IMR-90 (cell line): ENCODE results near the gene ZFTA. TPM values are rescaled to one million over a fixed set of nuclear protein-coding genes. Genes with fewer than 3 reads are reported as not detected.

Source experiments
- ATAC-seq: fragments of 200-7000 bp; cut with Tn5 transposase; 2 replicates; pipeline ENCODE4 v1.9.1; 2020; ENCODE audit warnings: low read depth, mild to moderate bottlenecking, moderate library complexity
- BruUV-seq: library from RNA; stranded (reverse); fragments of 400-500 nt; replicated peaks from 2 replicates; lab custom pipeline; 2021; lab: Mats Ljungman, UMichigan
- CTCF ChIA-PET: fragments of 300-600 bp; formaldehyde crosslinking; extraction: SDS; loops from one replicate; lab custom pipeline; 2021; ENCODE audit warnings: antibody characterized with exemption; lab: Yijun Ruan, JAX
- POLR2A ChIA-PET: fragments of 300-600 bp; sonication (Branson Sonifier 250); formaldehyde crosslinking; loops from one replicate; lab custom pipeline; 2022; ENCODE audit warnings: antibody characterized with exemption; ENCODE audit not compliant: unreplicated experiment; lab: Charles Lee
- DNase-seq: peaks from one replicate; pipeline ENCODE4 v3.0.0; 2013
- H2AFZ ChIP-seq: replicated peaks from 2 replicates; pipeline ENCODE3; 2013; ENCODE audit warnings: low read length, mild to moderate bottlenecking; ENCODE audit not compliant: poor library complexity
- H2AK5ac ChIP-seq: 2 replicates; pipeline ENCODE4 v1.6.1; 2013; ENCODE audit warnings: low read depth, low read length, inconsistent platforms
- H2AK9ac ChIP-seq: replicated peaks from 2 replicates; pipeline ENCODE3; 2013; ENCODE audit warnings: mild to moderate bottlenecking, low read depth, low read length, moderate library complexity; ENCODE audit not compliant: poor library complexity
- H2BK120ac ChIP-seq: 2 replicates; pipeline ENCODE4 v1.6.1; 2013; ENCODE audit warnings: low read depth, low read length, inconsistent platforms
- H2BK15ac ChIP-seq: 3 replicates; pipeline ENCODE4 v1.6.1; 2013; ENCODE audit warnings: low read depth, low read length, inconsistent platforms
- H2BK20ac ChIP-seq: 2 replicates; pipeline ENCODE4 v1.6.1; 2013; ENCODE audit warnings: low read depth, mild to moderate bottlenecking, inconsistent platforms, low read length, moderate library complexity
- H2BK5ac ChIP-seq: 2 replicates; pipeline ENCODE4 v1.6.1; 2013; ENCODE audit warnings: mild to moderate bottlenecking, low read depth, low read length, inconsistent platforms; ENCODE audit not compliant: poor library complexity, severe bottlenecking
- H3K14ac ChIP-seq: replicated peaks from 2 replicates; pipeline ENCODE4 v1.6.1; 2013; ENCODE audit warnings: low read depth, low read length, inconsistent platforms
- H3K18ac ChIP-seq: 2 replicates; pipeline ENCODE4 v1.6.1; 2013; ENCODE audit warnings: low read depth, low read length, control low read depth
- H3K23ac ChIP-seq: 2 replicates; pipeline ENCODE4 v1.6.1; 2013; ENCODE audit warnings: low read depth, low read length, inconsistent platforms
- H3K27ac ChIP-seq: 2 replicates; pipeline ENCODE4 v1.5.1; 2013; ENCODE audit warnings: mild to moderate bottlenecking, control low read depth, low read length; ENCODE audit not compliant: insufficient read depth
- H3K27me3 ChIP-seq: 2 replicates; pipeline ENCODE4 v1.6.1; 2013; ENCODE audit warnings: low read length; ENCODE audit not compliant: control insufficient read depth, insufficient read depth
- H3K36me3 ChIP-seq: 2 replicates; pipeline ENCODE4 v1.6.1; 2013; ENCODE audit warnings: low read length, mixed read lengths; ENCODE audit not compliant: control insufficient read depth, insufficient read depth
- H3K4ac ChIP-seq: 2 replicates; pipeline ENCODE4 v1.6.1; 2013; ENCODE audit warnings: low read depth, low read length, inconsistent platforms
- H3K4me1 ChIP-seq: 2 replicates; pipeline ENCODE4 v1.6.1; 2013; ENCODE audit warnings: low read length, mixed read lengths; ENCODE audit not compliant: control insufficient read depth, insufficient read depth
- H3K4me2 ChIP-seq: 2 replicates; pipeline ENCODE4 v1.6.1; 2013; ENCODE audit warnings: low read depth, mild to moderate bottlenecking, control low read depth, low read length, moderate library complexity
- H3K4me3 ChIP-seq: 2 replicates; pipeline ENCODE4 v1.5.1; 2013; ENCODE audit warnings: low read depth, mild to moderate bottlenecking, control low read depth, low read length, moderate library complexity; ENCODE audit not compliant: insufficient read depth
- H3K56ac ChIP-seq: 2 replicates; pipeline ENCODE4 v1.6.1; 2013; ENCODE audit warnings: low read length, inconsistent platforms; ENCODE audit not compliant: insufficient read depth; ENCODE audit errors: extremely low read depth
- H3K79me1 ChIP-seq, 2 experiments: 2 replicates each; pipeline ENCODE4 v1.6.1; 2013; ENCODE audit warnings: low read length in 2 of 2, inconsistent platforms in 1 of 2, low read depth in 1 of 2
- H3K9ac ChIP-seq: 2 replicates; pipeline ENCODE4 v1.6.1; 2013; ENCODE audit warnings: low read depth, low read length, control low read depth
- H3K9me1 ChIP-seq: 2 replicates; pipeline ENCODE4 v1.6.1; 2013; ENCODE audit warnings: low read length, inconsistent platforms; ENCODE audit not compliant: insufficient read depth
- H3K9me3 ChIP-seq: 2 replicates; pipeline ENCODE4 v1.6.1; 2013; ENCODE audit warnings: low read length; ENCODE audit not compliant: control insufficient read depth, insufficient read depth
- H4K20me1 ChIP-seq: 2 replicates; pipeline ENCODE4 v1.6.1; 2013; ENCODE audit warnings: low read length, inconsistent platforms; ENCODE audit not compliant: insufficient read depth
- H4K5ac ChIP-seq: 2 replicates; pipeline ENCODE4 v1.6.1; 2013; ENCODE audit warnings: mild to moderate bottlenecking, low read depth, low read length, control low read depth
- H4K8ac ChIP-seq, 2 experiments: 2 replicates each; pipeline ENCODE4 v1.6.1; 2013; ENCODE audit warnings: low read depth in 2 of 2, low read length in 2 of 2, control low read depth in 1 of 2, inconsistent platforms in 1 of 2
- H4K91ac ChIP-seq: 2 replicates; pipeline ENCODE4 v1.6.1; 2013; ENCODE audit warnings: low read depth, low read length, inconsistent platforms; ENCODE audit not compliant: insufficient read depth
- BHLHE40 ChIP-seq: fragments of 150-350 bp; IDR thresholded peaks from 2 replicates; pipeline ENCODE4 v1.6.1; 2016; ENCODE audit warnings: mild to moderate bottlenecking, low read depth, low read length
- CEBPB ChIP-seq: IDR thresholded peaks from 2 replicates; pipeline ENCODE4 v1.6.1; 2012; ENCODE audit warnings: low read depth, low read length, improper control_type of control experiment
- CHD1 ChIP-seq: IDR thresholded peaks from 2 replicates; pipeline ENCODE4 v1.6.1; 2012; ENCODE audit warnings: low read depth, low read length, improper control_type of control experiment
- MAFK ChIP-seq: IDR thresholded peaks from 2 replicates; pipeline ENCODE4 v1.6.1; 2012; ENCODE audit warnings: low read depth, low read length, improper control_type of control experiment
- MAZ ChIP-seq: IDR thresholded peaks from 2 replicates; pipeline ENCODE4 v1.6.1; 2012; ENCODE audit warnings: low read depth, mild to moderate bottlenecking, low read length, improper control_type of control experiment, moderate library complexity, borderline replicate concordance
- MXI1 ChIP-seq: IDR thresholded peaks from 2 replicates; pipeline ENCODE4 v1.6.1; 2012; ENCODE audit warnings: low read depth, mild to moderate bottlenecking, low read length, moderate library complexity, borderline replicate concordance
- NFE2L2 ChIP-seq: fragments of 150-350 bp; IDR thresholded peaks from 2 replicates; pipeline ENCODE4 v1.6.1; 2016; ENCODE audit warnings: low read depth, mild to moderate bottlenecking, low read length
- POLR2A ChIP-seq: IDR thresholded peaks from 2 replicates; pipeline ENCODE4 v1.6.1; 2012; ENCODE audit warnings: mild to moderate bottlenecking, low read depth, low read length
- RAD21 ChIP-seq: IDR thresholded peaks from 2 replicates; pipeline ENCODE4 v1.6.1; 2012; ENCODE audit warnings: low read length, improper control_type of control experiment
- RCOR1 ChIP-seq: IDR thresholded peaks from 2 replicates; pipeline ENCODE4 v1.6.1; 2012; ENCODE audit warnings: mild to moderate bottlenecking, low read length, improper control_type of control experiment; ENCODE audit not compliant: insufficient replicate concordance
- RFX5 ChIP-seq: IDR thresholded peaks from 2 replicates; pipeline ENCODE4 v1.8.0; 2012; ENCODE audit warnings: low read depth, mild to moderate bottlenecking, low read length, moderate library complexity
- SMC3 ChIP-seq: fragments of 150-350 bp; IDR thresholded peaks from 2 replicates; pipeline ENCODE4 v1.6.1; 2016; ENCODE audit warnings: low read depth, mild to moderate bottlenecking, antibody characterized with exemption, low read length, moderate library complexity
- WGBS, 2 experiments: methylation state at CpG; one replicate each; pipeline versions ENCODE4 v1.1.5 to v1.1.7; 2013; ENCODE audit warnings: missing lambda C conversion rate in 2 of 2; ENCODE audit not compliant: insufficient read length in 1 of 2; ENCODE audit errors: extremely low coverage in 2 of 2; 5-methylcytosine and 5-hydroxymethylcytosine counted together
- dilution Hi-C: fragments of 300-500 bp; cut with HindIII; formaldehyde crosslinking; loops from one replicate; pipeline ENCODE4 v1.14.3; 2018; ENCODE audit warnings: low sequenced_read_pairs; ENCODE audit not compliant: unreplicated experiment
- in situ Hi-C: fragments of 300-500 bp; cut with MboI; formaldehyde crosslinking; loops from 3 replicates; pipeline ENCODE4 v1.14.3; 2019; ENCODE audit warnings: low sequenced_read_pairs, inconsistent platforms, mixed read lengths
- intact Hi-C: fragments of 100-400 bp; cut with micrococcal nuclease; formaldehyde crosslinking; loops from 2 replicates; pipeline ENCODE4 v1.10.0; 2022
- polyA plus RNA-seq, 3 experiments: library from polyadenylated mRNA; depleted of rRNA; stranded (reverse); fragments of >200 nt; gene quantifications; 2 replicates each; pipeline ENCODE4 v1.2.3, GENCODE V29; 2012; ENCODE audit warnings: low replicate concordance in 1 of 3
- total RNA-seq: library from RNA; depleted of rRNA; stranded (reverse); fragments of >200 nt; gene quantifications from 2 replicates; pipeline ENCODE4 v1.2.3, GENCODE V29; 2012
- TF ChIP-seq, protein P1 (sequence below): conservative IDR thresholded peaks from 2 replicates; pipeline ENCODE4 v1.5.1; 2012; ENCODE audit warnings: mild to moderate bottlenecking, low read depth, low read length, improper control_type of control experiment
- TF ChIP-seq, protein P2 (sequence below): fragments of 150-350 bp; IDR thresholded peaks from 2 replicates; pipeline ENCODE4 v1.6.1; 2017; ENCODE audit warnings: mild to moderate bottlenecking, antibody characterized with exemption, low read length, low read depth
- TF ChIP-seq, protein P3 (sequence below): fragments of 150-350 bp; IDR thresholded peaks from 2 replicates; pipeline ENCODE4 v1.6.1; 2016; ENCODE audit warnings: low read depth, mild to moderate bottlenecking, low read length, moderate library complexity, borderline replicate concordance

The ZFTA gene
- total and polyA plus RNA-seq, 2 of the 4 experiments (the other 2 are of a cell fraction): 5.4 to 8.1 TPM

DNA sequence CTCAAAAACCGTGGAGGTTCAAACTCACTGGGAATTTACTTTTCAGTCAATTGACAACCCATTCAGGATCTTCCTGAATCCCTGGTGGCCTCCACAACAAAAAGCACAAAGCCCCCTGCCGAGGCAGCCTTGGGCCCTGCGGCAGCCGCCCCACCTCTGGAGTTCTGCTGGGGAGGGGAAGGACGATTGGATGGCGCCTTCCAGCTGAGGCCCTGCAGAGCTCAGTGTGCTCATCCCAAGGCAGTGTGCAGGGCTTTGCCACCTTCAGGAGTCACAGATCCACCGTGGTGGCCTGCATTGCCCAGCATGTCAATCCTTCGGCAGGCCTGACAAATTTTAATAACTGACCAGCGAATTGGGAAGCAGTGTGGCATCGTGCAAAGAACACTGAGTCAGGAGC, 7.4 kb downstream of the ZFTA start:
- no peak overlapping the region for H3K4me3 ChIP-seq
- DNase-seq: no peak
- no peak overlapping the region for H3K23ac ChIP-seq
- peaks cover 44% of the 10 kb centered on the region for H3K36me3 ChIP-seq
- H2AFZ ChIP-seq: no peak overlapping the region
- H3K27me3 ChIP-seq: no peaks in the 10 kb centered on the region
- H3K9me3 ChIP-seq: no peaks in the 10 kb centered on the region
- no peak overlapping the region for H2BK20ac ChIP-seq
- peaks cover 17% of the 10 kb centered on the region for H4K20me1 ChIP-seq
- in situ Hi-C loops: loop anchor here (10.0 kb wide), 1 partner anchor 184 kb away; no protein-coding TSS in a partner anchor
- H2BK15ac ChIP-seq: no peak overlapping the region
- TF ChIP-seq POLR2A (no peak), MXI1 (no peak), MAFK (no peak), MAZ (no peak), NFE2L2 (no peak), CEBPB (no peak), RFX5 (no peak), RAD21 (no peak), SMC3 (no peak), BHLHE40 (no peak), CHD1 (no peak), RCOR1 (no peak)
- TF ChIP-seq, protein P1, sequence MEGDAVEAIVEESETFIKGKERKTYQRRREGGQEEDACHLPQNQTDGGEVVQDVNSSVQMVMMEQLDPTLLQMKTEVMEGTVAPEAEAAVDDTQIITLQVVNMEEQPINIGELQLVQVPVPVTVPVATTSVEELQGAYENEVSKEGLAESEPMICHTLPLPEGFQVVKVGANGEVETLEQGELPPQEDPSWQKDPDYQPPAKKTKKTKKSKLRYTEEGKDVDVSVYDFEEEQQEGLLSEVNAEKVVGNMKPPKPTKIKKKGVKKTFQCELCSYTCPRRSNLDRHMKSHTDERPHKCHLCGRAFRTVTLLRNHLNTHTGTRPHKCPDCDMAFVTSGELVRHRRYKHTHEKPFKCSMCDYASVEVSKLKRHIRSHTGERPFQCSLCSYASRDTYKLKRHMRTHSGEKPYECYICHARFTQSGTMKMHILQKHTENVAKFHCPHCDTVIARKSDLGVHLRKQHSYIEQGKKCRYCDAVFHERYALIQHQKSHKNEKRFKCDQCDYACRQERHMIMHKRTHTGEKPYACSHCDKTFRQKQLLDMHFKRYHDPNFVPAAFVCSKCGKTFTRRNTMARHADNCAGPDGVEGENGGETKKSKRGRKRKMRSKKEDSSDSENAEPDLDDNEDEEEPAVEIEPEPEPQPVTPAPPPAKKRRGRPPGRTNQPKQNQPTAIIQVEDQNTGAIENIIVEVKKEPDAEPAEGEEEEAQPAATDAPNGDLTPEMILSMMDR: no peak
- TF ChIP-seq, protein P2, sequence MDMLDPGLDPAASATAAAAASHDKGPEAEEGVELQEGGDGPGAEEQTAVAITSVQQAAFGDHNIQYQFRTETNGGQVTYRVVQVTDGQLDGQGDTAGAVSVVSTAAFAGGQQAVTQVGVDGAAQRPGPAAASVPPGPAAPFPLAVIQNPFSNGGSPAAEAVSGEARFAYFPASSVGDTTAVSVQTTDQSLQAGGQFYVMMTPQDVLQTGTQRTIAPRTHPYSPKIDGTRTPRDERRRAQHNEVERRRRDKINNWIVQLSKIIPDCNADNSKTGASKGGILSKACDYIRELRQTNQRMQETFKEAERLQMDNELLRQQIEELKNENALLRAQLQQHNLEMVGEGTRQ: no peak
- TF ChIP-seq, protein P3, sequence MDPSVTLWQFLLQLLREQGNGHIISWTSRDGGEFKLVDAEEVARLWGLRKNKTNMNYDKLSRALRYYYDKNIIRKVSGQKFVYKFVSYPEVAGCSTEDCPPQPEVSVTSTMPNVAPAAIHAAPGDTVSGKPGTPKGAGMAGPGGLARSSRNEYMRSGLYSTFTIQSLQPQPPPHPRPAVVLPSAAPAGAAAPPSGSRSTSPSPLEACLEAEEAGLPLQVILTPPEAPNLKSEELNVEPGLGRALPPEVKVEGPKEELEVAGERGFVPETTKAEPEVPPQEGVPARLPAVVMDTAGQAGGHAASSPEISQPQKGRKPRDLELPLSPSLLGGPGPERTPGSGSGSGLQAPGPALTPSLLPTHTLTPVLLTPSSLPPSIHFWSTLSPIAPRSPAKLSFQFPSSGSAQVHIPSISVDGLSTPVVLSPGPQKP: no peak
- ChIA-PET POLR2A (no interaction called here), CTCF (interaction anchor here (1.1 kb wide), 1 partner anchor 185 kb away, joined by 3 read pairs; no protein-coding TSS in a partner anchor)
- H3K27ac ChIP-seq: no peak overlapping the region
- no peak overlapping the region for H4K5ac ChIP-seq
- dilution Hi-C loops: no loop called here
- H2BK120ac ChIP-seq: no peak overlapping the region
- H3K4me1 ChIP-seq: peaks cover 5% of the 10 kb centered on the region; the same call in 1 of the 2 replicates
- no peak for ATAC-seq
- no peak overlapping the region for H3K14ac ChIP-seq
- 81% methylated on average over 4 of the region's 10 CpGs; no CpG with 5 or more reads in 1 of the 2 experiments for WGBS, 2 experiments
- H2AK5ac ChIP-seq: no peak overlapping the region
- no peak overlapping the region for H3K4me2 ChIP-seq
- H4K91ac ChIP-seq: no peak overlapping the region
- peaks cover 11 to 39% of the 10 kb centered on the region in 2 experiments for H3K79me1 ChIP-seq
- BruUV-seq: no TSS peak
- H2AK9ac ChIP-seq: no peak overlapping the region
- H3K9ac ChIP-seq: no peak overlapping the region
- no peak overlapping the region for H3K18ac ChIP-seq
- no peak overlapping the region for H3K4ac ChIP-seq
- intact Hi-C loops: no loop called here
- no peaks in the 10 kb centered on the region for H3K9me1 ChIP-seq
- H2BK5ac ChIP-seq: no peak overlapping the region
- H3K56ac ChIP-seq: no peak overlapping the region
- no peak overlapping the region for H4K8ac ChIP-seq
